HS-5 (cell line): ENCODE measurements around the gene GPR108.
"Not testable (repeated sequence)": the region's sequence is repeated elsewhere in the genome, so short reads cannot be mapped to it uniquely, and the experiment has no call there.

ENCODE experiments used
- DNase-seq: peaks from one replicate; pipeline ENCODE4 v3.0.0-alpha.2; 2012; ENCODE audit warnings: low read depth

The GPR108 gene

DNA sequence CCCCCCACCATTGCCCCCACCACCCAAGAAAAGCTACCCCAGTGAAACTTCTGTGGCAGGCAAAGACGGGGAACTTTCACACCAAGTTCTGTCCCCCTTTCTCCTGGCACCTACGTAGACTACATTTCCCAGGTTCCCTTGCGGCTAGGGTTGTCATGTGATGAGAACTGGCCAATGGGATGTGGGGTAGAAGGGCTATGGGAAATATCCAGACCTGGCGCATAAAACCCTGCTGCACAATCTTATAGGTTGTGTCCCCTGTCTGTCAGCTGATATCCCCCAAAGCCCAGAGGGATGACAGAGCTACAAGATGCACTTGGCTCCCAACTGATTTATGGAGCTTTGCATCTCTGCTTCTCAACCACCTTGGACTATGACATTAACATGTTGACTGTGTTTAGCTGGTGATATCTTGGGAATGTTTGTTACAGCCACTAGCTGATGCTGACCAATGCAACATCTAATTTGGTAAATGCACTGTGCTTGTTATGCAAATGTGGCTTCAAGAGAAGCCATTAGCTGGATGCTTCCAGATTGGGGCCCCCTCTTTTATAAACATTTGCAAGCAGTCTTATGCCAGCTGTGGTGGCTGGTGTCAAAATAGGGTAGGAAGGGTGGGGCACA is 23.8 kb upstream of the GPR108 start:
- DNase-seq, result no peak

- DNase-seq, result no peak
Observed at GRCh38 chr19:6760606-6761005, 23.2 kb upstream of the GPR108 start.

GRCh38 chr19:6754653-6755463 is 17.5 kb upstream of the GPR108 start:
- DNase-seq, result no peak

- no peak for DNase-seq
Observed at GRCh38 chr19:6754136-6754535, 16.8 kb upstream of the GPR108 start.

GRCh38 chr19:6753178-6754031 is 16.0 kb upstream of the GPR108 start:
- no peak for DNase-seq

DNA sequence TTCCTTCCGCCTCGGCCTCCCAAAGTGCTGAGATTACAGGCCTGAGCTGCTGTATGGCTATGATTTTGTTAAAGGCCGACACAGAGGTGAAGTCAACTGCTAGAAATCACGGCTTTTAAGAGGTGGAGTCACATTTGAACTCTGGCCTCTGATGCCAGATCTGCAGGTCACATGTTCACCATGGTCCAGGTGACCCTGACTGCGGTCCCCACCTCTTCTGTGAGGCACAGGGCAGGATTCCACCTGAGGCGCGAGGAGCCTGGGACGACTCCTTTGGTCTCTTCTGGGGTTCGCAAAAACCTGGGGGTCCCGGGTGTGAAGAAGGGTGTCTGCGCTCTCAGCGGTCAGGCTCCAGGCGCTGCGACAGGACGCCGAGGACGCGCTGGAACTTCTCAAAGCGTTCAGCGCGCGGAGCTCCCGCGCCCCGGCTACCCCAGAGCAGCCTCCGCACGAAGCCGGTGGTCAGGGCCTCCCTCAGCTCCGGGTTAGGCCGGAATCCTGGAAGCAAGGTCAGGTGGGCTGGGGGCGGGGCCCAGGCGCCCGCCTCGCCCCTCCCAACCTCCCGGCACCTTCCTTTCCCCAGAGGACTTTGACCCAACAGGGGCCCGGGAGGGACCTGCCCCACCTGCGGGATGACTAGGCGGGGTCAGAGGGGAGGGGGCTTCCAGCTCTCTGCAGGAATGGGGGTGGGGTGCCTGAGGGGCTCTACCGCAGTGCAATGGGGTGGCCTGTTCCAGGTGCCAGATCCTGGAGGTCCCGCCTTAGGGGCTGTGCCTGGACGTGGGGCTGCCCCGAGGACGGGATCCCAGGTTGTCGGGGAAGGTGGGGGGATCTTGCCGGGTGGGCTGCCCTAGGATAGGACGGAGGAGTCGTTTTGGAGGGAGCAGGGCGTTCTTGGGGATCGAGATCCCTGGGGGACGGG is 15.1 kb upstream of the GPR108 start:
- DNase-seq, result no peak

DNA sequence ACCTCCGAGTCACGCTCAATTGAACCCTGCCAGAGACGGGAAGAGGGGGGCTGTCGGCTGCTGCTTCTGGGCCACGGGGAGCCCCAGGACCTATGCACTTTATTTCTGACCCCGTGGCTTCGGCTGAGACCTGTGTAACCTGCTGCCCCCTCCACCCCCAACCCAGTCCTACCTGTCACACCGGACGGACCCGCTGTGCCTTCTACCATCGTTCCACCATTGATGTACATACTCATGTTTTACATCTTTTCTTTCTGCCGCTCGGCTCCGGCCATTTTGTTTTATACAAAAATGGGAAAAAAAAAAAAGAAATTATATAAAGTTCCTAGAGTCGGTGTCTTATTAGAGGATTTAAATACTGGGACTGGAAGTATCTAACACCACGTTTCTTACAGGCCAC is 13.8 kb upstream of the GPR108 start:
- no peak for DNase-seq

DNA sequence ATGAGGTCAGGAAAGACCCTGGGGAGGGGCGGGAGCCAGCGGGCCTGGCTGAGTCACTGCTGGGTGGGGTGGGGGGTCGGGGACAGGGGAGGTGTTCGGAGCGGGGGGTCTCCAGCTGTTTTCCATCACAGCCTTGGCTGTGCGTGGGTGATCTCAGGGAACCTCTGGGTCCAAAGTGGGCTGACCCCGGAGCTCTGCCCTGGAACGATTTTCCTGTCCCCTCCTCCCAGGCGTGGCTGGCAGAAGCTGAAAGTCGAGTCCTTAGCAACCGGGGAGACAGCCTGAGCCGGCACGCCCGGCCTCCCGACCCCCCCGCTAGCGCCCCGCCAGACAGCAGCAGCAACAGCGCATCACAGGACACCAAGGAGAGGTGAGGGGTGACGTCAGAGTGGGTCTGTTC is 12.7 kb upstream of the GPR108 start:
- no peak for DNase-seq

- not testable (repeated sequence) for DNase-seq
Observed at GRCh38 chr19:6748543-6748942, 11.2 kb upstream of the GPR108 start.

DNA sequence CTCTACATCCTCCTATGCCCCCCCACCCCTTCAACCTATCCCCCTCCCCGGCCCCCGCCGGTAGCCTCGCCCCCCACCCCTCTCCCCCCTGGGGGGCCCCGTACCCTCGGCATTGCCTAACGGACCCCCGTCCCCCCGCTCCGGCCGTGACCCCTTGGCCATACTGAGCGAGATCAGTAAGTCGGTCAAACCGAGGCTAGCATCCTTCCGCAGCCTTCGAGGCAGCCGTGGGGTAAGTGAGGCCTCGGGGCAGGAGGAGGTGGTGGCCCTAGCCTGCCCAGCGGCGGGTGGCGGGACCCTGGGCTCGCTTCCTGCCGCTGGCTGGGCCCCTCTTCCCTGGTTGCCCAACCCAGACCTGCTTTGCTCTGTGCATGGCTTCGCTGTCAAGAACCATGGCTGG is 8.6 kb upstream of the GPR108 start:
- no peak for DNase-seq

- no peak for DNase-seq
Observed at GRCh38 chr19:6744381-6745301, 7.3 kb upstream of the GPR108 start.

GRCh38 chr19:6743714-6744380 is 6.5 kb upstream of the GPR108 start:
- DNase-seq, result no peak

GRCh38 chr19:6743066-6743465 is 5.7 kb upstream of the GPR108 start:
- no peak for DNase-seq

DNA sequence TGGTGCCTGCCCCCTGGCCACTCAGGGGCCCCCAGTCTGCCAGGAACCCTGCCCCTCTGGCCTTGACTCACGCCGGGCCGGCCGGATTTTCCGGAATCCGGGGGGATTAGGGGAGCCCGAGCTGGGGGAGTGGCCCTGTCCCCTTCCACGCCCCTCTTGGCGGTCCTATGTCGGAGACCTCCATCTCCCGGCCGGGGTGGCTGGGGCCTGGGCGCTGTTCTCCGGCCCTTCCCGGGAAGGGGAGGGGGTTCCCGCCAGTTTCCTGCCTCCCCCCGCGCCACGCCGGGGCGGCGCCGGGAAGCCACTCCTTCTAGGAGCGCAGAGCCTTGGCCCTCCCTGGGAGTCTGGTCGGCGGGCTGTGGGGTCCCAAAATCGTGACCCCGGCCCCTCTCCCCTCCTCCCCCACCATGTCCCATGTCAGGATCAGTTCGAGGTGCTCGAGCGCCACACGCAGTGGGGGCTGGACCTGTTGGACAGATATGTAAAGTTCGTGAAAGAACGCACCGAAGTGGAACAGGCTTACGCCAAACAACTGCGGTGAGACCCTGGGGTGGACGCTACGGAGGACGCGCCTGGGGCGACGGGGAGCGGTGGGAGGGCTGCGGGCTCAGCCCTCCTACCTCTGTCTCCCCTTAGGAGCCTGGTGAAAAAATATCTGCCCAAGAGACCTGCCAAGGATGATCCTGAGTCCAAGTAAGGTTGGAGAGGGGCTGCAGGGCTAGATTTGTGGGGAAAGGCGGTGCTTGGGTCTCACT is 3.4 kb upstream of the GPR108 start:
- DNase-seq, result no peak

GRCh38 chr19:6739883-6740588 is 2.7 kb upstream of the GPR108 start:
- no peak for DNase-seq

DNA sequence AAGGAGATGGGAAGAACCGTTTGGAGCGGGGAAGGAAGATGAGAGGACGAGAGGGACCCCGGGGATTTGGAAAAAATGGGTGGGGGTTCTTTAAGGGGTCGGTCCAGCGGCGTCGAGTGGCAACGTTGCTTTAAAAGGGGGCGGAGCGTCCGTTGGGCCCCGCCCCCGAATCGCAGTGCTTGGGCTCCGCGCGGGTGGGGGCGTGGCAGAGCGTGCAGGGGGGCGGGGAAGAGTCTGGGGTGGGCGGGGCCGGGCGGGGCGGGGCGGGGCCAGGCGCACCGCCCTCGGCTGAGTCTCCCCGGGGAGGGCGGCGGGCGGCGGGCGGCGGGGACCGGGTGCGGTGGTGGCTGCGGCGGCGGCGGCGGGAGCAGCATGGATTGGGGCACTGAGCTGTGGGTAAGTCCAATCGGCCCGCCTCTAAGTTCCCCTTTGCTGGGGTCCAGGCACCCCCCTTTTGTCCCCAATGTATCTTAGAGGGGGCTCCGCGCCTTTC is 2.1 kb upstream of the GPR108 start, which contains the start of gene TRIP10:
TRIP10 (plus strand) TSS at position 291 of the 493 bp plus-strand sequence; CDS start at position 373, 82 bp downstream.
- no peak for DNase-seq

- DNase-seq, result no peak
Observed at GRCh38 chr19:6738787-6739389, 1.5 kb upstream of the GPR108 start.
